ACHN (cell line): ENCODE data around the gene TMEM30B.
"Not testable (repeated sequence)": the region's sequence is repeated elsewhere in the genome, so short reads cannot be mapped to it uniquely, and the experiment has no call there.

Source experiments
- DNase-seq: peaks from one replicate; pipeline ENCODE4 v3.0.0-alpha.2; 2015
- in situ Hi-C: cut with HindIII; loops from 2 replicates; pipeline ENCODE4 v1.10.0; 2017; ENCODE audit warnings: low sequenced_read_pairs, low pct_ligation_motif_present, low pct_unique_long_range_greater_than_20kb

TMEM30B gene

GRCh38 chr14:61252369-61253063 lies 28.6 kb downstream of the TMEM30B start:
- DNase-seq = peak; percentile 78
- in situ Hi-C loops = no loop called here

- in situ Hi-C loops = no loop called here
- DNase-seq = no peak
Observed at GRCh38 chr14:61250063-61250462, 31.1 kb downstream of the TMEM30B start.

DNA sequence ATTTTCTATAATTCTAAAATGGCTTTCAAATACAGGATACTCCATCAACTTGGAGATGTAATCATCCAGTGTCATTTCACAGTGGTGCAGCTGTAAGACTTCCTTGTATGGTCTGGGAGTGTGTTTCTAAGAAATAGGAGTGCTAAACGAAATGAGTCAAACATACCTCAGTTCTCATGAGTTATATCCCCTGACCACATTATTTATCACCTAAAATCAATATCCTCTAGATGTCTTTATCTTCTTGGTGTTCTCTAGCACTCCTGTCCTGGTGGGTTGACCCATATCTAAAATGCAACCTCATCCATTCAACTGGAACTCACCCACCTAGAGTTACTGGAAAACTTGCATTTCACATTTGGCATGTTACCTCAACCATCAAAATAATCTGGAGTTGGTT lies 33.2 kb downstream of the TMEM30B start:
- in situ Hi-C loops = no loop called here
- no peak for DNase-seq

DNA sequence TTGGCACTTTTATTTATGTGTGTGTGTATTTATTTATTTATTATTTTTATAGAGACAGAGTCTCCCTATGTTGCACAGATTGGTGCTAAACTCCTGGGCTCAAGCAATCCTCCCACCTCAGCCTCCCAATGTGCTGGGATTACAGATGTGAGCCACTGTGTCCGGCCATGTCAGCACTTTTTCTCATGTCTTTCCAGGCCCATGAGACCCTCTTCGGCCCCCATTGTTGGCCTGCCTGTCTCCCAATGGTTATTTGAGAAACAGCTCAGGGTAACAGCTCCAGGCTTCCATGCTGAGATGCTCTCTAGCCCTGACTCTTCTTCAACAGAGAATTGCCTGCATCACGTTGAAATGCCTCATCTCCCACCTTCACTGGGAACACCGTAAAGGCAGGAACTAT lies 34.4 kb downstream of the TMEM30B start:
- DNase-seq = no peak
- in situ Hi-C loops = no loop called here

- in situ Hi-C loops = no loop called here
- DNase-seq = no peak
Observed at GRCh38 chr14:61244009-61244408, 37.1 kb downstream of the TMEM30B start.

DNA sequence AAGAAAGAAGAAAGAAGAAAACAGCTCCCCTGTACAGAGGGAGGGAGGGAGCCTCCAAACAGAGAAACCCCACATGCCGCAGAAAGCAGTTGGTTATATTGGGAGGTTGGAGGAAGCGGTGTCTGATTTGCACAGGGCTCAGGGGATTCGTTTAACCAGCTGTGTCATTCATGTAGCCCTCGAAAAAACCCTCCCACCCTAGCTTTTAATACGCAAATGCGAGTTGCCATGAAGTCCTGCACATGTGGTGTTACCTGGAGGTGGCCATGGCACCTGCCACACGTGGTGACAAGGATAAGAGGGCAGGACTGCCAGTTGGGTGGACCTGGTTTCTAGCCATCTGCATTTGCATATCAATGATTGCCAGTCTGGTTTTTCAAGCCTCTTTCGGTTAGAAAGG lies 40.9 kb downstream of the TMEM30B start:
- no peak for DNase-seq
- in situ Hi-C loops = no loop called here

GRCh38 chr14:61239285-61239684 lies 41.9 kb downstream of the TMEM30B start:
- in situ Hi-C loops, DNase-seq: not testable (repeated sequence)

- no peak for DNase-seq
- in situ Hi-C loops = no loop called here
Observed at GRCh38 chr14:61238611-61239245, 42.4 kb downstream of the TMEM30B start.

DNA sequence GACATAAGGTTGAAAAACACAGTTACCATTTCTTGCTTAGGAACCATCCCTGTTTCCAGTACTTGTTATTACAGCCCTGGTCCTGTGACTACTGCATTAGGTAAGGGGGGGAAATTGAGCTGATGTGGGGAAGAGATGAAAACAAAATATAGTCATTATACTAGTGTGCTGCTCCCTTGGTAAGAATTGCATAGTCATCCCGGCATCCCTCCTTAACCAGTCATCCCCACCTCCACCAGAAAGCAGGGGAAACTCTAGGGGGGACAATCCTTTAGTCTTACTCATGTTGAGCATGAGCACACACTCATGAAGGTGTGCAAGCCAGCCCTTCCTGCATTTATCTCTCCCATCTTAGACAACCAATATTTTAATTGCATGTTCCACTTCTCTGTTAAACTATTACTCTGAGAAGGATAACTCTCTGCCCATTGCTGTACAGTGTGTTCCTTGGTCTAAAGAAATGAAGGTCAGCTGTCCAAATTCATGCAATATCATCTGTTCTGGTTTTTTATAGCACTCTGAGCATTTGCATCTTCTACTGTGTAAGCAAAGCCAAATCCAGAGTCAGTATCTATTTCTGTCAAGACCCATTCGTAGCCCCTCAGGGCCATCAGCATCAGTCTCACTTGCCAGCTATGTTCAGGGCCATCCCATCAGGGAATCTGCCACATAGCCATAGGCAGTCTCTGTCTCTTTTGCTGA lies 46.8 kb downstream of the TMEM30B start:
- DNase-seq = no peak
- in situ Hi-C loops = no loop called here

DNA sequence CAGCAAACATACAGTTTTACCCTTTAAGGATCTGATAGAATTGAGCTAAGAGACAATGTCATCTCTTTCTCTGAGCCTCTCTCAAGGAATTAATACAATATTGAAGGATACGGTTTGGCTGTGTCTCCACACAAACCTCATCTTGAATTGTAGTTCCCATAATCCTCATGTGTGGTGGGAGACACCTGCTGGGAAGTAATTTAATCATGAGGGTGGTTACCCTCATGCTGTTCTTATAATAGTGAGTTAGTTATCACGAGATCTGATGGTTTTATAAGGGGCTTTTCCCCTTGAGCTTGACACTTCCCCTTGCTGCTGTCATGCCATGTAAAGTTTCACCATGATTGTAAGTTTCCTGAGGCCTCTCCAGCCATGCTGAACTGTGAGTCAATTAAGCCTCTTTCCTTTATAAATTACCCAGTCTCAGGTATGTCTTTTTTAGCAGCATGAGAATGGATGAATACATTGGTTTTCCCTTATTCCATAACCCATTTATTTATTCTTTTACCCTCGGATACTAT lies 47.6 kb downstream of the TMEM30B start:
- in situ Hi-C loops = no loop called here
- no peak for DNase-seq

DNA sequence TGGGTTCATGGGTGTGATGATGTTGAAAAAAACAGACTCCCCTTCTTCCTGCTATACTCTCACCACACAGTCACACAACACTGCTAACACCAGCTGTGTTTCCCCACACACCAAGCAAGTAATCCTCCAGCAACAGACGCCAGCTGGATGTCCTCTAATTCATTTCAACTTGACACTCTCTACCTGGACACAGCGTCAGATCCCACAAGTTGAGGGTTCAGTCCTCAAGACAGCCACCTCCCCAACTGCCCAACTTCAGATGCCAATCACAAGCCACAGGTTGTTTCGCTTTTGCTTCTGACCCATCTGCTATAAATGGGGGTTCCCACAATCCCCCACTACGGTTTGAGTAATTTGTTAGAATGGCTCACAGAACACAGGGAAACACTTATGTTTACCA lies 49.3 kb downstream of the TMEM30B start:
- in situ Hi-C loops = no loop called here

DNA sequence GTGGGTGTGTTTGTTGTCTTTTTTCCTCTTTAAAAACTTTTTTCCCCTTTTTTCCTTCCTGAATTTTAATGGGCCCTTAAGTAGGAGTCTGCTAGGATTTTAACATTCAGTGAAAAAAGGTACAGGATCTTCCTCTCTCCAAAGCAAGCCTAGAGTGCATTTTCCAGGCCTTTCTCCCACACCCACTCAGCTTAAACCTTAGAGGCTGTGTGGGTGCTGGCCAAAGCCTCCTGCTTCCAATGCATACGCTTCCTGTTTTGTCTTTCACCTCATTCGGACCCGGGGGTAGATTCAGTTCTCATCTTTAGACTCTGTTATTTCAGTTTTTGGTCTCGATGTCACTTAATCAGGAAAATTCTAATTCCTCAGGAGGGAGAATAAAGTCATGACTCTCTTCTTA lies 51.2 kb downstream of the TMEM30B start:
- no peak for DNase-seq
- in situ Hi-C loops = no loop called here

More for the DNA sequence above, 49.3 kb downstream of the TMEM30B start:
- DNase-seq = no peak

DNA sequence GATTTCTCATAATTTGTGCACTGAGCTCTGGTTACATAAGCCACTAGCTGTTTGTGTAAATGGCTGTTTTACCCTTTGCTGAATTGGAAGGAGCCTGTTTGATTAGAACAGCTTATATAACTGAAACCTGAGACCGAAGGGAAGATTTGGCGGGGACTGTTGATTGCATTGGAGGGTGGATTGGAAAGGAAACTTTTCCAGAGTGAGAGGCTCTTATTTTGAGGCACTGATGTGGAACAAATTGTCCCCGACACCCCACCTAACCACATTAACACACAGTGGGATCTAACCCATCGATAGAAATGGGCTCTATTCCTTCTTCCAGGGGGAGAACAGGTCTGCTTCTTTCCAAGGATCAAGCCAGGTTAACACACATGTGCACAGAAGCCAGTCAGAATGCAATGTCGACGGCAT lies 51.7 kb downstream of the TMEM30B start:
- no peak for DNase-seq
- in situ Hi-C loops = no loop called here

- no peak for DNase-seq
- in situ Hi-C loops = no loop called here
Observed at GRCh38 chr14:61227884-61228591, 53.1 kb downstream of the TMEM30B start.
